NB4 (cell line): Measurements from ENCODE around the gene COL4A6.

Experiments used
- DNase-seq: peaks from one replicate; pipeline ENCODE4 v3.0.0; 2010; ENCODE audit warnings: low read depth
- H3K4me3 ChIP-seq: one replicate; pipeline ENCODE4 v1.5.1; 2011; ENCODE audit warnings: mild to moderate bottlenecking, low read depth, low read length, moderate library complexity
- CTCF ChIP-seq: IDR thresholded peaks from one replicate; pipeline ENCODE4 v1.5.1; 2012; ENCODE audit warnings: low read depth, low read length
- MAX ChIP-seq: IDR thresholded peaks from 2 replicates; pipeline ENCODE4 v1.6.1; 2011; ENCODE audit warnings: low read depth, low read length
- MYC ChIP-seq: IDR thresholded peaks from 2 replicates; pipeline ENCODE4 v1.6.1; 2011; ENCODE audit warnings: low read depth, low read length
- POLR2A ChIP-seq: IDR thresholded peaks from 2 replicates; pipeline ENCODE4 v1.6.1; 2011; ENCODE audit warnings: mild to moderate bottlenecking; ENCODE audit not compliant: insufficient read length; ENCODE audit errors: extremely low read depth

COL4A6 gene

GRCh38 chrX:108186811-108187210, 251.4 kb downstream of the COL4A6 start:
- TF ChIP-seq POLR2A = no peak
- TF ChIP-seq CTCF = no peak
- TF ChIP-seq MYC = no peak
- no peak for TF ChIP-seq MAX
- DNase-seq = no peak
- no peak overlapping the region for H3K4me3 ChIP-seq

GRCh38 chrX:108178143-108178498, 260.1 kb downstream of the COL4A6 start:
- TF ChIP-seq CTCF = no peak
- no peak for TF ChIP-seq POLR2A
- no peak for DNase-seq
- H3K4me3 ChIP-seq = no peak overlapping the region

GRCh38 chrX:108177351-108178142, 260.7 kb downstream of the COL4A6 start:
- TF ChIP-seq POLR2A (no peak), MAX (no peak), MYC (no peak), CTCF (no peak)
- no peak for DNase-seq

GRCh38 chrX:108173874-108174273, 264.3 kb downstream of the COL4A6 start:
- TF ChIP-seq POLR2A (no peak), CTCF (no peak), MYC (no peak), MAX (no peak)
- H3K4me3 ChIP-seq = no peak overlapping the region
- no peak for DNase-seq

More at GRCh38 chrX:108177351-108178142, 260.7 kb downstream of the COL4A6 start:
- no peak overlapping the region for H3K4me3 ChIP-seq

- H3K4me3 ChIP-seq = no peak overlapping the region
- DNase-seq = no peak
- TF ChIP-seq POLR2A (no peak), MAX (no peak), CTCF (no peak), MYC (no peak)
Observed at GRCh38 chrX:108171671-108172070, 266.6 kb downstream of the COL4A6 start.

GRCh38 chrX:108169768-108170167, 268.5 kb downstream of the COL4A6 start:
- no peak for TF ChIP-seq MAX
- no peak for TF ChIP-seq POLR2A
- no peak for TF ChIP-seq CTCF
- TF ChIP-seq MYC = no peak
- no peak overlapping the region for H3K4me3 ChIP-seq
- no peak for DNase-seq
